SK-N-SH treated with all-trans-retinoic acid at 6 μM for 48 hours (cell line): ENCODE results near the gene SLC38A8.

Source experiments
- CSRNP3 ChIP-seq: fragments of 250-450 bp; sonication (Bioruptor Pico); IDR thresholded peaks from 2 replicates; pipeline ENCODE4 v1.5.1; 2021; ENCODE audit warnings: mild to moderate bottlenecking, moderate library complexity
- ESRRG ChIP-seq: fragments of 250-450 bp; sonication (Bioruptor Pico); IDR thresholded peaks from 2 replicates; pipeline ENCODE4 v1.6.1; 2021; ENCODE audit warnings: mild to moderate bottlenecking
- OSR1 ChIP-seq: fragments of 250-450 bp; sonication (Bioruptor Pico); IDR thresholded peaks from 2 replicates; pipeline ENCODE4 v1.8.0; 2022; ENCODE audit warnings: moderate library complexity, mild to moderate bottlenecking, inconsistent platforms
- ZFP3 ChIP-seq: fragments of 250-450 bp; sonication (Bioruptor Pico); IDR thresholded peaks from 2 replicates; pipeline ENCODE4 v1.5.0; 2020; ENCODE audit warnings: mild to moderate bottlenecking, moderate library complexity
- ZNF565 ChIP-seq: fragments of 450-650 bp; formaldehyde crosslinking; conservative IDR thresholded peaks from 2 replicates; pipeline ENCODE4 v1.5.0; 2020; ENCODE audit warnings: low read depth, mild to moderate bottlenecking, moderate library complexity
- ZNF8 ChIP-seq: fragments of 450-650 bp; formaldehyde crosslinking; IDR thresholded peaks from 2 replicates; pipeline ENCODE4 v1.5.0; 2020; ENCODE audit warnings: mild to moderate bottlenecking, moderate library complexity

GRCh38 chr16:84067640-84068039, 25.0 kb upstream of the SLC38A8 start:
- TF ChIP-seq ZNF565 (CRISPR knock-in tag), result no peak
- no peak for TF ChIP-seq ZFP3 (CRISPR knock-in tag)
- no peak for TF ChIP-seq ZNF8
- no peak for TF ChIP-seq CSRNP3 (CRISPR knock-in tag)
- no peak for TF ChIP-seq OSR1 (CRISPR knock-in tag)
- TF ChIP-seq ESRRG (CRISPR knock-in tag), result no peak
